Astrocyte (in vitro differentiated cells and primary cell): ENCODE measurements around the gene ANK3. TPM values are rescaled to one million over a fixed set of nuclear protein-coding genes. Genes with fewer than 3 reads are reported as not detected.

Experiments used
- DNase-seq: peaks from one replicate; pipeline ENCODE4 v3.0.0-alpha.2; 2010; ENCODE audit warnings: low read depth
- FAIRE-seq: peaks from 2 replicates; lab custom pipeline; 2011; peaks lifted over from hg19 to GRCh38; lab: Jason Lieb, UNC
- H2AFZ ChIP-seq: 2 replicates; pipeline ENCODE4 v1.6.0; 2012; ENCODE audit warnings: low read depth, low read length, inconsistent platforms
- H3K27ac ChIP-seq: 2 replicates; pipeline ENCODE4 v1.5.1; 2011; ENCODE audit warnings: low read depth, low read length, inconsistent platforms
- H3K27me3 ChIP-seq: 2 replicates; pipeline ENCODE4 v1.6.0; 2011; ENCODE audit warnings: low read length, inconsistent platforms; ENCODE audit not compliant: insufficient read depth
- H3K36me3 ChIP-seq: 2 replicates; pipeline ENCODE4 v1.5.1; 2011; ENCODE audit warnings: low read length, inconsistent platforms; ENCODE audit not compliant: insufficient read depth
- H3K4me1 ChIP-seq: 2 replicates; pipeline ENCODE4 v1.5.1; 2011; ENCODE audit warnings: low read length, inconsistent platforms; ENCODE audit not compliant: insufficient read depth
- H3K4me2 ChIP-seq: 2 replicates; pipeline ENCODE4 v1.6.0; 2012; ENCODE audit warnings: low read length, inconsistent platforms
- H3K4me3 ChIP-seq: 2 replicates; pipeline ENCODE4 v1.5.1; 2011; ENCODE audit warnings: low read depth, mild to moderate bottlenecking, low read length, inconsistent platforms; ENCODE audit not compliant: insufficient read depth
- H3K79me2 ChIP-seq: 2 replicates; pipeline ENCODE4 v1.6.0; 2012; ENCODE audit warnings: mild to moderate bottlenecking, low read length, inconsistent platforms; ENCODE audit not compliant: insufficient read depth
- H3K9ac ChIP-seq: 2 replicates; pipeline ENCODE4 v1.6.0; 2012; ENCODE audit warnings: mild to moderate bottlenecking, low read length, inconsistent platforms
- H3K9me3 ChIP-seq: 2 replicates; pipeline ENCODE4 v1.5.1; 2012; ENCODE audit warnings: low read depth, mild to moderate bottlenecking, low read length, inconsistent platforms; ENCODE audit not compliant: insufficient read depth
- H4K20me1 ChIP-seq: 2 replicates; pipeline ENCODE4 v1.6.0; 2012; ENCODE audit warnings: low read length, inconsistent platforms; ENCODE audit not compliant: insufficient read depth
- H3K27ac Mint-ChIP-seq: one replicate; pipeline ENCODE4 v1.8.0; 2021; ENCODE audit warnings: mild to moderate bottlenecking, mixed read lengths; ENCODE audit not compliant: unreplicated experiment
- H3K27me3 Mint-ChIP-seq: one replicate; pipeline ENCODE4 v1.8.0; 2021; ENCODE audit warnings: low read depth, mixed read lengths; ENCODE audit not compliant: unreplicated experiment
- H3K36me3 Mint-ChIP-seq: one replicate; pipeline ENCODE4 v1.8.0; 2021; ENCODE audit warnings: low read depth, mixed read lengths; ENCODE audit not compliant: unreplicated experiment
- H3K4me1 Mint-ChIP-seq: one replicate; pipeline ENCODE4 v1.8.0; 2021; ENCODE audit warnings: low read depth, mixed read lengths; ENCODE audit not compliant: unreplicated experiment
- H3K4me3 Mint-ChIP-seq: one replicate; pipeline ENCODE4 v1.8.0; 2021; ENCODE audit warnings: mild to moderate bottlenecking, moderate library complexity, mixed read lengths; ENCODE audit not compliant: unreplicated experiment
- H3K9me3 Mint-ChIP-seq: one replicate; pipeline ENCODE4 v1.8.0; 2021; ENCODE audit warnings: mild to moderate bottlenecking, mixed read lengths; ENCODE audit not compliant: unreplicated experiment
- EZH2 ChIP-seq: IDR thresholded peaks from 2 replicates; pipeline ENCODE4 v1.6.1; 2012; ENCODE audit warnings: mild to moderate bottlenecking, low read length, inconsistent platforms; ENCODE audit not compliant: insufficient read depth
- total RNA-seq: library from RNA; stranded (reverse); gene quantifications from 2 replicates; pipeline ENCODE4 v1.2.1, GENCODE V29; 2021
- TF ChIP-seq, protein P1 (sequence below): IDR thresholded peaks from 2 replicates; pipeline ENCODE4 v1.5.1; 2011; ENCODE audit warnings: low read depth, mild to moderate bottlenecking, inconsistent platforms, low read length, moderate library complexity; ENCODE audit not compliant: insufficient read depth

Gene ANK3
- total RNA-seq, 1 donor from 2014 or later: 21.1 TPM

GRCh38 chr10:60073397-60073780 lies 316.3 kb downstream of the ANK3 start:
- Histone ChIP-seq H2AFZ (no peak overlapping the region), H3K9ac (no peak overlapping the region), H4K20me1 (no peaks in the 10 kb centered on the region), H3K9me3 (no peaks in the 10 kb centered on the region), H3K4me1 (no peaks in the 10 kb centered on the region), H3K4me2 (no peak overlapping the region), H3K36me3 (no peaks in the 10 kb centered on the region), H3K27ac (no peak overlapping the region), H3K79me2 (no peaks in the 10 kb centered on the region), H3K27me3 (no peaks in the 10 kb centered on the region), H3K4me3 (no peak overlapping the region)
- Mint-ChIP-seq H3K4me3 (no peak overlapping the region), H3K36me3 (peaks cover 7% of the 10 kb centered on the region), H3K9me3 (no peaks in the 10 kb centered on the region), H3K27ac (no peak overlapping the region), H3K4me1 (no peaks in the 10 kb centered on the region), H3K27me3 (no peaks in the 10 kb centered on the region)
- no peak for FAIRE-seq
- TF ChIP-seq, protein P1, sequence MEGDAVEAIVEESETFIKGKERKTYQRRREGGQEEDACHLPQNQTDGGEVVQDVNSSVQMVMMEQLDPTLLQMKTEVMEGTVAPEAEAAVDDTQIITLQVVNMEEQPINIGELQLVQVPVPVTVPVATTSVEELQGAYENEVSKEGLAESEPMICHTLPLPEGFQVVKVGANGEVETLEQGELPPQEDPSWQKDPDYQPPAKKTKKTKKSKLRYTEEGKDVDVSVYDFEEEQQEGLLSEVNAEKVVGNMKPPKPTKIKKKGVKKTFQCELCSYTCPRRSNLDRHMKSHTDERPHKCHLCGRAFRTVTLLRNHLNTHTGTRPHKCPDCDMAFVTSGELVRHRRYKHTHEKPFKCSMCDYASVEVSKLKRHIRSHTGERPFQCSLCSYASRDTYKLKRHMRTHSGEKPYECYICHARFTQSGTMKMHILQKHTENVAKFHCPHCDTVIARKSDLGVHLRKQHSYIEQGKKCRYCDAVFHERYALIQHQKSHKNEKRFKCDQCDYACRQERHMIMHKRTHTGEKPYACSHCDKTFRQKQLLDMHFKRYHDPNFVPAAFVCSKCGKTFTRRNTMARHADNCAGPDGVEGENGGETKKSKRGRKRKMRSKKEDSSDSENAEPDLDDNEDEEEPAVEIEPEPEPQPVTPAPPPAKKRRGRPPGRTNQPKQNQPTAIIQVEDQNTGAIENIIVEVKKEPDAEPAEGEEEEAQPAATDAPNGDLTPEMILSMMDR: no peak
- TF ChIP-seq EZH2: no peak
- no peak for DNase-seq

DNA sequence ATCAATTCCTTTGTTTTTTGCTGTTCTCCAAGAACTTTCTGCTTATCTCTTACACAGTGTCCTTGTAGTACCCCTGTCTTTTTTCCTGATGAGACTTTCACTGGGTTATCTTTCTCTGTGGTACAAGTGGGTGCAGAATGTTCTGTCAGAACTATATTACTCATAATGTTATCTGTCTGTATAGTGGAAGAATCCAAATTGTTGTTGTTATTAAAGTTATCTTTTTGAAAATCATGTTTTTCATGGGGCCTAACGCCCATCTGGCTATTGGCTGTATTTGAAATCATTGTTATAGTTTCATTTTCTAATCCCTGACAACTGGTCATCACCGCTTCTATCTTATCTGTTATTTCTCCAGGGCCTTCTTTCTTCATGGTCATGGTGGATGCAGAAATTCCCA lies 320.4 kb downstream of the ANK3 start:
- Mint-ChIP-seq H3K4me3 (no peak overlapping the region), H3K27ac (no peak overlapping the region), H3K36me3 (peaks cover 7% of the 10 kb centered on the region), H3K27me3 (no peaks in the 10 kb centered on the region), H3K4me1 (no peaks in the 10 kb centered on the region), H3K9me3 (no peaks in the 10 kb centered on the region)
- no peak overlapping the region for H3K4me2 ChIP-seq
- no peak for FAIRE-seq
- no peaks in the 10 kb centered on the region for H3K79me2 ChIP-seq
- H4K20me1 ChIP-seq: no peaks in the 10 kb centered on the region
- no peaks in the 10 kb centered on the region for H3K36me3 ChIP-seq
- H3K4me3 ChIP-seq: no peak overlapping the region
- no peak overlapping the region for H2AFZ ChIP-seq
- no peak for DNase-seq
- H3K4me1 ChIP-seq: no peaks in the 10 kb centered on the region
- H3K9me3 ChIP-seq: no peaks in the 10 kb centered on the region
- no peak overlapping the region for H3K27ac ChIP-seq
- no peaks in the 10 kb centered on the region for H3K27me3 ChIP-seq
- TF ChIP-seq EZH2: no peak
- TF ChIP-seq, protein P1: no peak
- H3K9ac ChIP-seq: no peak overlapping the region

DNA sequence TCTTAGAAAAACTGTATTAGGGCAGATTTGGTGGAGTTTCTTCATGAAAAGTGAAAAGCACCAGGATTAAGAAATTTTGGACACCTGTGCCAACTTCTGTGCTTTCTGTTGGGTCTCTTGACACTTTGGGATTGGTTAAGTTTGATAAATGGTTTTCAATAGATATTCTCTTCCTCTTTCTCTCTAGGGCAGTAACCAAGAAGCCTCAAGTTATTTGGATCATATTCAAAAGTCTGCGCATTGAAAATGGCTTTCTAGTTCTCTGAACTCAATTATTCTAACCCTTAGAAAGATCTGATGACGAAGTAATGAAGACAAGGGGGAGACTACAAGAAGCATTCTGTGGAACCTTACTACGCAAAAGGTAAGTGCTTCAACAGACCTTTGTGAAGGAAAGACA lies 339.3 kb downstream of the ANK3 start:
- Histone ChIP-seq H3K79me2 (no peaks in the 10 kb centered on the region), H3K4me3 (no peak overlapping the region), H3K9ac (no peak overlapping the region), H3K27ac (no peak overlapping the region), H3K36me3 (no peaks in the 10 kb centered on the region), H3K27me3 (no peaks in the 10 kb centered on the region), H2AFZ (no peak overlapping the region), H3K9me3 (no peaks in the 10 kb centered on the region), H4K20me1 (no peaks in the 10 kb centered on the region), H3K4me2 (no peak overlapping the region), H3K4me1 (peaks cover 7% of the 10 kb centered on the region)
- Mint-ChIP-seq H3K36me3 (no peaks in the 10 kb centered on the region), H3K4me3 (no peak overlapping the region), H3K9me3 (no peaks in the 10 kb centered on the region), H3K27ac (no peak overlapping the region), H3K27me3 (no peaks in the 10 kb centered on the region), H3K4me1 (no peaks in the 10 kb centered on the region)
- FAIRE-seq (no peak), DNase-seq (no peak)
- TF ChIP-seq, protein P1: no peak
- no peak for TF ChIP-seq EZH2
